Right lobe of liver (tissue), 6 donors: ENCODE measurements around the gene APP. TPM values are rescaled to one million over a fixed set of nuclear protein-coding genes. Genes with fewer than 3 reads are reported as not detected.

Experiments
- ATAC-seq, 4 donors: fragments of 200-7000 bp; cut with Tn5 transposase; one replicate each; pipeline ENCODE4 v1.9.1; 2020; ENCODE audit warnings: mild to moderate bottlenecking in 4 of 4, moderate library complexity in 4 of 4
- DNase-seq, 3 donors: peaks; one replicate each; pipeline ENCODE4 v3.0.0-alpha.2; 2020
- H3K27ac ChIP-seq, 3 donors: fragments of 200-600 bp; one replicate each; pipeline ENCODE4 v1.8.0; 2022
- H3K27me3 ChIP-seq, 2 donors: fragments of 200-600 bp; one replicate each; pipeline ENCODE4 v1.8.0; 2022
- H3K36me3 ChIP-seq, 4 donors: fragments of 200-600 bp; sonication (generic) in 1 of 4; one replicate each; pipeline versions ENCODE4 v1.5.1 to v1.8.0; 2017 to 2022; ENCODE audit warnings: control low read depth in 1 of 4
- H3K4me1 ChIP-seq, 4 donors: fragments of 200-600 bp; sonication (generic) in 1 of 4; one replicate each; pipeline versions ENCODE4 v1.5.1 to v1.8.0; 2017 to 2022; ENCODE audit warnings: control low read depth in 1 of 4
- H3K4me3 ChIP-seq, 3 donors: fragments of 200-600 bp; one replicate each; pipeline ENCODE4 v1.8.0; 2022
- H3K9me3 ChIP-seq, 4 donors: fragments of 200-600 bp; sonication (generic) in 1 of 4; one replicate each; pipeline versions ENCODE4 v1.5.1 to v1.8.0; 2017 to 2022; ENCODE audit warnings: control low read depth in 1 of 4
- POLR2A ChIP-seq: fragments of 450-650 bp; IDR thresholded peaks from one replicate; pipeline ENCODE4 v1.6.1; 2017; ENCODE audit warnings: antibody characterized with exemption, mild to moderate bottlenecking
- WGBS: methylation state at CpG from one replicate; pipeline ENCODE4 v1.1.6; 2018; ENCODE audit warnings: low coverage, low lambda C conversion rate; ENCODE audit not compliant: insufficient coverage; ENCODE audit errors: missing lambda C conversion rate; 5-methylcytosine and 5-hydroxymethylcytosine counted together
- intact Hi-C, 2 donors: fragments of 100-400 bp; cut with DNase I; formaldehyde crosslinking; loops; one replicate each; pipeline versions ENCODE4 v1.11.2 to v1.14.1; 2022
- total RNA-seq, 6 experiments: library from RNA; depleted of rRNA in 2 of 6; stranded (reverse); fragments of >200 nt in 2 of 6; fragmentation: NEBNext Ultra II Directional in 3 of 6; extraction: Animal tissue kit (Norgen Biotek cat#: 25700) in 3 of 6; gene quantifications; one replicate each; pipeline versions ENCODE4 v1.1.0 to v1.2.4, GENCODE V29; 2016 to 2023
- TF ChIP-seq, protein P1 (sequence below), 4 donors: fragments of 200-600 bp in 3 of 4; fragments of 450-650 bp in 1 of 4; IDR thresholded peaks; one replicate each; pipeline versions ENCODE4 v1.5.1 to v1.8.0; 2016 to 2022; ENCODE audit warnings: antibody characterized with exemption in 4 of 4, mild to moderate bottlenecking in 2 of 4
- donor health status: DM: no; HTN: yes; CAD: no.
- donor health status: DM: no; HTN: no; CAD: no.
- donor health status: DM: no; HTN: no; CAD: no.
- donor health status: DM: no; HTN: yes; CAD: no.
- donor health status: DM: no; HTN: yes; CAD: no.

Gene APP
- total RNA-seq, 6 experiments from 2014 or later, result 127 to 262 (median 208) TPM

DNA sequence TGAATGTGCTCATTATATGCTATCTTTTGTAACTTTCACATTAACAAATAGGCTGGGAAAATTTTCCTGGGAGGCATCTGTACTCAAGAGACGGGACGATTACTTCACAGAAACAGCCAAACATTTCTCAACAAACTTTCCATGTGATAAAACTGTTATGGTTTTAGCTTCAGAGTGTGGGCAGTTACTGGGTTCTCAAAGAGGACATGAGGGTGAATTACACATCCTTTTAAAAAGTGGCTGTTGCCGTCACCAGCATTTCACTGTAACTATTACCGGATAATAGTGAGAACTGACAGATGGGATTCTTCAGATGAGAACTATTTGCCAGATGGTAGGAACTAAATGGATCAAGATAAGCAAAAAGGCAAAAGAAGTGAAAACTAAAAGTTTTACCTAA lies 109.1 kb downstream of the APP start:
- H3K36me3 ChIP-seq, result no peaks in the 10 kb centered on the region
- TF ChIP-seq POLR2A, result no peak
- TF ChIP-seq, protein P1, sequence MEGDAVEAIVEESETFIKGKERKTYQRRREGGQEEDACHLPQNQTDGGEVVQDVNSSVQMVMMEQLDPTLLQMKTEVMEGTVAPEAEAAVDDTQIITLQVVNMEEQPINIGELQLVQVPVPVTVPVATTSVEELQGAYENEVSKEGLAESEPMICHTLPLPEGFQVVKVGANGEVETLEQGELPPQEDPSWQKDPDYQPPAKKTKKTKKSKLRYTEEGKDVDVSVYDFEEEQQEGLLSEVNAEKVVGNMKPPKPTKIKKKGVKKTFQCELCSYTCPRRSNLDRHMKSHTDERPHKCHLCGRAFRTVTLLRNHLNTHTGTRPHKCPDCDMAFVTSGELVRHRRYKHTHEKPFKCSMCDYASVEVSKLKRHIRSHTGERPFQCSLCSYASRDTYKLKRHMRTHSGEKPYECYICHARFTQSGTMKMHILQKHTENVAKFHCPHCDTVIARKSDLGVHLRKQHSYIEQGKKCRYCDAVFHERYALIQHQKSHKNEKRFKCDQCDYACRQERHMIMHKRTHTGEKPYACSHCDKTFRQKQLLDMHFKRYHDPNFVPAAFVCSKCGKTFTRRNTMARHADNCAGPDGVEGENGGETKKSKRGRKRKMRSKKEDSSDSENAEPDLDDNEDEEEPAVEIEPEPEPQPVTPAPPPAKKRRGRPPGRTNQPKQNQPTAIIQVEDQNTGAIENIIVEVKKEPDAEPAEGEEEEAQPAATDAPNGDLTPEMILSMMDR (IDR thresholded peaks at IDR 0.05), result no peak
- no peaks in the 10 kb centered on the region for H3K9me3 ChIP-seq
- no peak overlapping the region for H3K27ac ChIP-seq
- H3K4me3 ChIP-seq, result no peak overlapping the region
- peak in 1 of 4 donors; percentile 32 for ATAC-seq
- intact Hi-C loops, result no loop called here
- WGBS, result 48% methylated on average over 4 of the region's 4 CpGs
- DNase-seq, result no peak
- H3K27me3 ChIP-seq, result no peaks in the 10 kb centered on the region
- peaks cover 0 to 15% (median 0%) of the 10 kb centered on the region in 4 donors for H3K4me1 ChIP-seq

DNA sequence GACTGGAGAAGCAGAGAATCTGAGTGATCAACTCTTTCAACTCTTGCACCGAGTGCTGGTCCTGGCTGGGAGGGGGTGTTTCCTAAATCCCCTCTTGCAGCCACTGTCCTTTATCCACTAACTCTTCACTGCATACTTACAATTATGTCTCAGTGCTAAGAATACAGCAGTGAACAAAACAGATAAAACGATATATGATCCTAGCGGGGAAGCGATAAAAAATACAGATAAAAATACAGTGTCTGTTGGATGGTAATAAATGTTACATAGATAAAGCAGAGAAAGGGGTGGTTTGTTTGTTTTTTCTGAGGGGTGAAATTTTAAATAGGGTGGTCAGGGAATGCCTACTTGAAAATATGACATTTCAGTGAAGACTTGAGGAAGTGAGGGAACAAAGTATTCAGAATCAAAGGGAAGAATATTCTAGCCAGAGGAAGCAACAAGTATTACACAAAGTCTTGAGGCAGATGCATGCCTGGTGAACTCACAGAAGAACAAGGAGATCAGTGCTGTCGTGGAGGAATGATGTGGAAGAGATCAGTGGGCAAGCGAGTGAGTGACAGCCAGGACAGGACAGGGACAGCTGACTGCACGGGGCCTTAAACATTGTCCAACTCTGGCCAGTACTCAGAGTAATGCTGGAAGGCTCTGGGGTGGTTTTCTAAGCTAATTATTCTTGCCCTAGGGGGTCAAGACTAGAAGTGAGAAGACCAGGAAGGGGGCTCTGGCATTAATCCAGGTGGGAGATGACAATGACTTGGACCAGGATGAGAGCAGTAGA lies 110.0 kb downstream of the APP start:
- WGBS, result 80% methylated on average over 4 of the region's 7 CpGs
- no peak for ATAC-seq

DNA sequence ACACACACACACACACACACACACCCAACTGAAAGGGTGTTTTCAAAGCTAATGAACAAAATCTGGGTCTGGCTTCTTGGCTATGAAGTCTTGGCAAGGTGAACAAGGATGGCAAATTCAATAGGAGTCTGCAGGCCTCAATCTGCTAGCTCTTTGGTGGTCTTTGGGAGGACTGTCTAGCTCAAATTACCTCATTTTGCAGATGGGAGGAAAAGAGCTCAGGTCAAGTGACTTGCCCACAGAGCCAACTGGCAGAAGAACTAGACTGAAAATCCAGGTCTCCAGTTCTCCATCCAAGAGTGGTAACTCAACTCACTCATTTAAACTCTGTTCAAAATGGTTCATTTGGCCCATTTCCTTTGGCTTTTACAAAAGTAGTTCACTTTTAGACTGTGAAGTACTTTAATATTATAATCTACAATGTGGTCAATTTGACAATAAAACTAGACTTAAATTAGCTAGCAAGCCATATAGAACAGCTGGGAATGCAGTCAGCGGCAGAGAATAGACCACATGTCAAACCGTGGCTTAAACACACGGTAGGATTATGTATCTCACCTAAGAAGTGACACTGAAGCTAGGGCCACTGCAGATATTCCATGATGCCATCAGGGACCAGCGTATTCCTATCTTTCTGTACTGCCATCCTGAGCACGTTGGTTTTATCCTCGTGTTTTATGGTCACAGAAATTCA lies 112.9 kb downstream of the APP start:
- Histone ChIP-seq H3K4me1 (peaks cover 0 to 25% (median 0%) of the 10 kb centered on the region in 4 donors), H3K27me3 (no peaks in the 10 kb centered on the region), H3K36me3 (no peaks in the 10 kb centered on the region), H3K9me3 (no peaks in the 10 kb centered on the region), H3K27ac (no peak overlapping the region), H3K4me3 (no peak overlapping the region)
- WGBS, result 88% methylated on average over 6 of the region's 6 CpGs
- intact Hi-C loops, result no loop called here
- TF ChIP-seq, protein P1 (IDR thresholded peaks at IDR 0.05), result no peak
- TF ChIP-seq POLR2A, result no peak
- ATAC-seq (peak in 2 of 4 donors; percentile 33 to 70), DNase-seq (no peak)

More for the DNA sequence above, 110.0 kb downstream of the APP start:
- no peak for DNase-seq
- intact Hi-C loops, result no loop called here
- H3K9me3 ChIP-seq, result no peaks in the 10 kb centered on the region
- H3K4me1 ChIP-seq, result peaks cover 0 to 17% (median 0%) of the 10 kb centered on the region in 4 donors
- TF ChIP-seq POLR2A, result no peak
- TF ChIP-seq, protein P1 (IDR thresholded peaks at IDR 0.05), result no peak
- H3K27ac ChIP-seq, result no peak overlapping the region
- no peaks in the 10 kb centered on the region for H3K36me3 ChIP-seq
- no peak overlapping the region for H3K4me3 ChIP-seq
- no peaks in the 10 kb centered on the region for H3K27me3 ChIP-seq

DNA sequence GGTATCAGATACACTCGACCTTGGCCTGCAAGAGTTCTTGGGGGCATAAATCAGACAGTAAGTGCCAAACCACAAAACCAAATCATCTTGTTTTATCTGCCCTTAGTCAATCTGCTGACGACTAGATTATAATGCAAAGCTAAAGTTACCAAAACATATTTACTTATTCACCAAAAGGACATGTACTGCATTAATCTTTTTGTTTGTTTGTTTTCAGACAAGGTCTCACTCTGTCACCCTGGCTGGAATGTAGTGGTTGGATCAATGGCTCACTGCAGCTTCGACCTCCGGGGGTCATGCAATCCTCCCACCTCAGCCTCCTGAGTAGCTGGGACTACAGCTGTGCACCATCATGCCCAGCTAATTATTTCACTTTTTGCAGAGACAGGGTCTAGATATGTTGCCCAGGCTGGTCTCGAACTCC lies 114.7 kb downstream of the APP start:
- Histone ChIP-seq H3K4me3 (no peak overlapping the region), H3K27me3 (no peaks in the 10 kb centered on the region), H3K36me3 (peaks cover 0 to 7% (median 1%) of the 10 kb centered on the region in 4 donors), H3K9me3 (no peaks in the 10 kb centered on the region), H3K4me1 (peaks cover 0 to 25% (median 0%) of the 10 kb centered on the region in 4 donors), H3K27ac (peak overlapping the region in 1 of 3 donors; percentile 10)
- intact Hi-C loops, result no loop called here
- 18% methylated on average over 3 of the region's 5 CpGs for WGBS
- DNase-seq (no peak), ATAC-seq (peak in 3 of 4 donors; percentile 31 to 63 (median 44))
- TF ChIP-seq, protein P1 (IDR thresholded peaks at IDR 0.05), result no peak
- no peak for TF ChIP-seq POLR2A
